Measurements from ENCODE around the gene FHOD3.

The FHOD3 gene

GRCh38 chr18:36441426-36442240 lies 144.1 kb downstream of the FHOD3 start:
- Histone ChIP-seq H3K27me3 (replicated peaks) (no peaks in the 10 kb centered on the region), H3K36me3 (replicated peaks) (no peaks in the 10 kb centered on the region), H3K27ac (no peak overlapping the region), H3K4me3 (ENCODE audit: low read depth, low read length) (no peak overlapping the region)
- no peak for TF ChIP-seq CTCF (IDR thresholded peaks at IDR 0.05; ENCODE audit: low read depth, low read length, missing control alignments)
- DNase-seq, result peak; percentile 35
- in situ Hi-C loops (cut with HindIII; ENCODE audit: low pct_ligation_motif_present, low sequenced_read_pairs), result no loop called here

GRCh38 chr18:36442717-36443116 lies 145.2 kb downstream of the FHOD3 start:
- Histone ChIP-seq H3K27me3 (replicated peaks) (no peaks in the 10 kb centered on the region), H3K36me3 (replicated peaks) (no peaks in the 10 kb centered on the region), H3K27ac (no peak overlapping the region), H3K4me3 (ENCODE audit: low read depth, low read length) (no peak overlapping the region)
- DNase-seq, result no peak
- in situ Hi-C loops (cut with HindIII; ENCODE audit: low pct_ligation_motif_present, low sequenced_read_pairs), result no loop called here
- TF ChIP-seq CTCF (IDR thresholded peaks at IDR 0.05; ENCODE audit: low read depth, low read length, missing control alignments), result no peak

GRCh38 chr18:36446059-36446458 lies 148.5 kb downstream of the FHOD3 start:
- Histone ChIP-seq H3K4me3 (ENCODE audit: low read depth, low read length) (no peak overlapping the region), H3K36me3 (replicated peaks) (no peaks in the 10 kb centered on the region), H3K27ac (no peak overlapping the region), H3K27me3 (replicated peaks) (no peaks in the 10 kb centered on the region)
- no peak for DNase-seq
- in situ Hi-C loops (cut with HindIII; ENCODE audit: low pct_ligation_motif_present, low sequenced_read_pairs), result no loop called here
- TF ChIP-seq CTCF (IDR thresholded peaks at IDR 0.05; ENCODE audit: low read depth, low read length, missing control alignments), result no peak

GRCh38 chr18:36448384-36449290 lies 151.1 kb downstream of the FHOD3 start:
- Histone ChIP-seq H3K27me3 (replicated peaks) (no peaks in the 10 kb centered on the region), H3K4me3 (ENCODE audit: low read depth, low read length) (no peak overlapping the region), H3K27ac (no peak overlapping the region), H3K36me3 (replicated peaks) (no peaks in the 10 kb centered on the region)
- in situ Hi-C loops (cut with HindIII; ENCODE audit: low pct_ligation_motif_present, low sequenced_read_pairs), result no loop called here
- no peak for TF ChIP-seq CTCF (IDR thresholded peaks at IDR 0.05; ENCODE audit: low read depth, low read length, missing control alignments)
- DNase-seq, result no peak

- DNase-seq, result no peak
- Histone ChIP-seq H3K36me3 (replicated peaks) (no peaks in the 10 kb centered on the region), H3K27me3 (replicated peaks) (no peaks in the 10 kb centered on the region), H3K27ac (no peak overlapping the region), H3K4me3 (ENCODE audit: low read depth, low read length) (no peak overlapping the region)
- TF ChIP-seq CTCF (IDR thresholded peaks at IDR 0.05; ENCODE audit: low read depth, low read length, missing control alignments), result no peak
- in situ Hi-C loops (cut with HindIII; ENCODE audit: low pct_ligation_motif_present, low sequenced_read_pairs), result no loop called here
These were observed 151.9 kb downstream of the FHOD3 start for GRCh38 chr18:36449451-36449850.

Measured in brain microvascular endothelial cell (primary cell).